OCI-LY7 (cell line): Measurements from ENCODE around the gene PGAP2. TPM values are rescaled to one million over a fixed set of nuclear protein-coding genes. Genes with fewer than 3 reads are reported as not detected.

Source experiments
- BruUV-seq: library from RNA; stranded (reverse); fragments of 400-500 nt; replicated peaks from 2 replicates; lab custom pipeline; 2021; lab: Mats Ljungman, UMichigan
- CTCF ChIA-PET: fragments of 300-600 bp; sonication (Branson Sonifier 250); formaldehyde crosslinking; loops from one replicate; lab custom pipeline; 2022; ENCODE audit warnings: antibody characterized with exemption; ENCODE audit not compliant: unreplicated experiment; lab: Charles Lee
- POLR2A ChIA-PET: fragments of 300-600 bp; sonication (Branson Sonifier 250); formaldehyde crosslinking; loops from one replicate; lab custom pipeline; 2022; ENCODE audit warnings: antibody characterized with exemption; lab: Charles Lee
- DNase-seq: peaks from one replicate; pipeline ENCODE4 v3.0.0-alpha.2; 2015; ENCODE audit warnings: low spot score
- H2AFZ ChIP-seq: fragments of 200-600 bp; sonication (generic), shearing (Covaris generic); 2 replicates; pipeline ENCODE4 v1.6.1; 2014; ENCODE audit warnings: mild to moderate bottlenecking, antibody characterized with exemption, low read length, moderate library complexity
- H3K27ac ChIP-seq: fragments of 200-600 bp; sonication (generic); 2 replicates; pipeline ENCODE4 v1.5.1; 2014; ENCODE audit warnings: mixed run types, low read depth, mild to moderate bottlenecking, moderate library complexity, low read length, inconsistent platforms; ENCODE audit not compliant: poor library complexity, severe bottlenecking
- H3K36me3 ChIP-seq: fragments of 200-600 bp; sonication (generic); 2 replicates; pipeline ENCODE4 v1.6.1; 2014; ENCODE audit warnings: mild to moderate bottlenecking, antibody characterized with exemption, low read length, moderate library complexity, mixed read lengths; ENCODE audit not compliant: insufficient read depth
- H3K4me1 ChIP-seq: fragments of 200-600 bp; sonication (generic); 2 replicates; pipeline ENCODE4 v1.5.1; 2014; ENCODE audit warnings: mild to moderate bottlenecking, low read length; ENCODE audit not compliant: insufficient read depth, poor library complexity, severe bottlenecking
- H3K4me2 ChIP-seq: fragments of 200-600 bp; sonication (generic); 2 replicates; pipeline ENCODE4 v1.6.1; 2014; ENCODE audit warnings: mild to moderate bottlenecking, low read length
- H3K4me3 ChIP-seq: fragments of 200-600 bp; sonication (generic); 2 replicates; pipeline ENCODE4 v1.5.1; 2014; ENCODE audit warnings: mild to moderate bottlenecking, low read depth, low read length; ENCODE audit not compliant: poor library complexity, severe bottlenecking
- H3K79me2 ChIP-seq: fragments of 200-600 bp; sonication (generic); 2 replicates; pipeline ENCODE4 v1.6.1; 2016; ENCODE audit warnings: low read depth, mild to moderate bottlenecking, low read length, moderate library complexity, mixed read lengths; ENCODE audit not compliant: insufficient read depth
- H3K9me2 ChIP-seq: fragments of 200-600 bp; sonication (generic); 2 replicates; pipeline ENCODE4 v1.6.1; 2016; ENCODE audit warnings: mild to moderate bottlenecking, low read length, mixed read lengths; ENCODE audit not compliant: insufficient read depth
- H3K9me3 ChIP-seq: fragments of 200-600 bp; sonication (generic); 2 replicates; pipeline ENCODE4 v1.6.1; 2014; ENCODE audit warnings: mild to moderate bottlenecking, mixed run types, low read length, mixed read lengths
- H4K20me1 ChIP-seq: fragments of 200-600 bp; sonication (generic); 2 replicates; pipeline ENCODE4 v1.6.1; 2014; ENCODE audit warnings: mild to moderate bottlenecking, antibody characterized with exemption, low read length, moderate library complexity, mixed read lengths; ENCODE audit not compliant: insufficient read depth
- CTCF ChIP-seq: fragments of 200-600 bp; sonication (generic); conservative IDR thresholded peaks from 2 replicates; pipeline ENCODE4 v1.5.1; 2014; ENCODE audit warnings: mild to moderate bottlenecking, antibody characterized with exemption, low read length, moderate library complexity, mixed read lengths
- EZH2phosphoT487 ChIP-seq: fragments of 200-600 bp; sonication (generic); IDR thresholded peaks from 2 replicates; pipeline ENCODE4 v1.6.1; 2018; ENCODE audit warnings: low read depth, borderline replicate concordance, mild to moderate bottlenecking, mixed run types, antibody characterized with exemption, low read length, moderate library complexity, mixed read lengths
- intact Hi-C: fragments of 100-400 bp; cut with micrococcal nuclease; formaldehyde crosslinking; loops from one replicate; pipeline ENCODE4 v1.10.0; 2022; ENCODE audit not compliant: unreplicated experiment
- total RNA-seq, 2 experiments: library from RNA; depleted of rRNA in 1 of 2; stranded (reverse); fragments of >200 nt in 1 of 2; shearing (Covaris generic) in 1 of 2; gene quantifications; 2 replicates each; pipeline ENCODE4 v1.2.3, GENCODE V29; 2014 to 2022

Gene PGAP2
- total RNA-seq, 2 experiments from 2014 or later, result 23.9 to 44.0 TPM

DNA sequence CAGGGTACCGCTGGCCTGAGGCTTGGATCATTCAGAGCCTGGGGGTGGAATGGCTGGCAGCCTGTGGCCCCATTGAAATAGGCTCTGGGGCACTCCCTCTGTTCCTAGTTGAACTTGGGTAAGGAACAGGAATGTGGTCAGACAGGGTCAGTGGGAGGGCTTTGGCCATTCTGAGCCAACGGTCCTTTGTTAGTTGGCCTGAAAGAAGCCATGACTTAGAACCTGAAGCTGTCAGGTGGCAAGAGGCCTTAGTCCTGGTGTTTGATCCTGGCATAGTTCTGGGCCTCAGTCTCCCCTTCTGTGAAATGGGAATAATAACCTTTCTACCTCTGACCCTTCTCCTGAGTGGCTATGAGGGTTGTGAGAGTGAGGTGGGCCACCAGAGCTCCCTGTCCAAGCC lies 8.3 kb downstream of the PGAP2 start:
- H4K20me1 ChIP-seq, result no peaks in the 10 kb centered on the region
- H2AFZ ChIP-seq, result no peak overlapping the region
- ChIA-PET POLR2A (interaction anchor here (0.6 kb wide), 1 partner anchor 14 kb away, joined by 3 read pairs; no protein-coding TSS in a partner anchor), CTCF (no interaction called here)
- H3K4me3 ChIP-seq, result no peak overlapping the region
- H3K27ac ChIP-seq, result no peak overlapping the region
- H3K9me2 ChIP-seq, result no peaks in the 10 kb centered on the region
- intact Hi-C loops, result no loop called here
- no peaks in the 10 kb centered on the region for H3K9me3 ChIP-seq
- H3K36me3 ChIP-seq, result no peaks in the 10 kb centered on the region
- no peaks in the 10 kb centered on the region for H3K79me2 ChIP-seq
- H3K4me2 ChIP-seq, result no peak overlapping the region
- TF ChIP-seq CTCF (no peak), EZH2phosphoT487 (no peak)
- no peaks in the 10 kb centered on the region for H3K4me1 ChIP-seq
- DNase-seq, result no peak
- BruUV-seq, result no TSS peak

DNA sequence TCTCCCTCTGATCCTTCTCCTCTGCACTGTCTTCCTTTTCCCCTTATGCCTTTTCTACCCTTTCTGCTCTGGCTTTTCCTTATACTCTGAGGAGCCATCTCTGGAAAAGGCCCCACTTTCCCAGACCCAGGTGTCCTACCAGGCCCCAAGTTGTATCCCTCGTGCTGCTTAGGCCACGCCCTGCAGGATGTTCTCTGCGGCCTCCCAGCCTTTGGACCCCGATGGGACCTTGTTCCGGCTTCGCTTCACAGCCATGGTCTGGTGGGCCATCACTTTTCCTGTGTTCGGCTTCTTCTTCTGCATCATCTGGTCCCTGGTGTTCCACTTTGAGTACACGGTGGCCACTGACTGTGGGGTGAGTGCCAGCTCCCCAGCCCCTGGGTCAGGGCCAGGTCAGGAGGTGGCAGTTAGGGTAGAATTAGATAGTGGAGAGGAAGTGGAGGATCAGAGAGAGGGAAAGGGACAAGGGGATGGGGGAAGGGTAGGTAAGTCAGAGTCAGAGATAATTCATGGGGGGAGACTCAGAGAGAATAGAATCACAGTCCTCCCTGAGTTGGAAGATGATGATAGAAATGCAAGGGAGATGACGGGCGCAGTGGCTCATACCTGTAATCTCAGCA lies 8.9 kb downstream of the PGAP2 start:
- no peak overlapping the region for H3K4me2 ChIP-seq
- TF ChIP-seq CTCF (no peak), EZH2phosphoT487 (no peak)
- POLR2A ChIA-PET, result no interaction called here

DNA sequence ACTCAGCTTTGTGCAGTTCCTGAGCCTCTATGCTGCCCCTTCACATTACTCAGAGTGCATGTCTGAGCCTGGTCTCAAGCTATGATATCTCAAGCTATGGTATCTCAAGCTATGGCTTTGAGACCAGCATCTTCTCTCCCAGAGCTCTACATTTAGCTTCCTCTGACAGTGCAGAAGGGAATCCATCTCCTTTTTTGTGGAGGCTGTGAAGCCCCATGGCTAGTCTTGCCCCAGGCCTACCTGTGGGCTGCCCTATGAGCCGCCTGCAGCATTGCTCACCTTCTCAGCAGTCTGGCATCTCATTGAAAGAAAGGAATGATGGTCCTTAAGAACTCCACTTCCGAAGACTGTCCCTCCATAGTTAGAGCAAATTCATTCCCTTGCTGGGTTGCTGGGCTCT lies 12.6 kb downstream of the PGAP2 start:
- Histone ChIP-seq H3K4me1 (no peaks in the 10 kb centered on the region), H3K4me2 (no peak overlapping the region), H3K27ac (no peak overlapping the region), H2AFZ (no peak overlapping the region), H3K79me2 (no peaks in the 10 kb centered on the region), H3K9me2 (no peaks in the 10 kb centered on the region), H3K36me3 (peaks cover 21% of the 10 kb centered on the region; the same call in 1 of the 2 replicates), H4K20me1 (no peaks in the 10 kb centered on the region), H3K4me3 (no peak overlapping the region), H3K9me3 (no peaks in the 10 kb centered on the region)
- ChIA-PET CTCF (interaction anchor here (0.5 to 0.8 kb wide), 2 partner anchors 11 to 45 kb away, joined by 3 read pairs; no protein-coding TSS in a partner anchor), POLR2A (interaction anchor here (0.6 kb wide), 1 partner anchor 10 kb away, joined by 3 read pairs; no protein-coding TSS in a partner anchor)
- no TSS peak for BruUV-seq
- intact Hi-C loops, result no loop called here
- TF ChIP-seq CTCF (no peak), EZH2phosphoT487 (no peak)
- no peak for DNase-seq

More for the DNA sequence above, 8.9 kb downstream of the PGAP2 start:
- Histone ChIP-seq H3K36me3 (no peaks in the 10 kb centered on the region), H2AFZ (no peak overlapping the region), H3K9me2 (no peaks in the 10 kb centered on the region), H3K4me3 (no peak overlapping the region), H3K79me2 (no peaks in the 10 kb centered on the region), H3K27ac (no peak overlapping the region), H3K4me1 (no peaks in the 10 kb centered on the region), H3K9me3 (no peaks in the 10 kb centered on the region), H4K20me1 (no peaks in the 10 kb centered on the region)
- intact Hi-C loops, result no loop called here
- no TSS peak for BruUV-seq
- CTCF ChIA-PET, result no interaction called here
- DNase-seq, result no peak
